Hepatocyte (in vitro differentiated cells): ENCODE data around the gene CDC25C. TPM values are rescaled to one million over a fixed set of nuclear protein-coding genes. Genes with fewer than 3 reads are reported as not detected.

Experiments used
- DNase-seq: peaks from one replicate; pipeline ENCODE4 v3.0.0-alpha.2; 2016; ENCODE audit warnings: low spot score
- H2AFZ ChIP-seq: fragments of 200-600 bp; sonication (generic); 2 replicates; pipeline ENCODE4 v1.6.0; 2016; ENCODE audit warnings: antibody characterized with exemption, mild to moderate bottlenecking
- H3K27ac ChIP-seq: fragments of 200-600 bp; sonication (generic); 2 replicates; pipeline ENCODE4 v1.5.1; 2016; ENCODE audit warnings: mild to moderate bottlenecking
- H3K27me3 ChIP-seq: fragments of 200-600 bp; sonication (generic); 2 replicates; pipeline ENCODE4 v1.6.1; 2016
- H3K36me3 ChIP-seq: fragments of 200-600 bp; sonication (generic); replicated peaks from 2 replicates; pipeline ENCODE4 v1.5.1; 2016; ENCODE audit warnings: low read depth; ENCODE audit not compliant: insufficient read depth
- H3K4me1 ChIP-seq: fragments of 200-600 bp; sonication (generic); 2 replicates; pipeline ENCODE4 v1.5.1; 2016; ENCODE audit warnings: mild to moderate bottlenecking, moderate library complexity; ENCODE audit not compliant: insufficient read depth
- H3K4me2 ChIP-seq: fragments of 200-600 bp; sonication (generic); 2 replicates; pipeline ENCODE4 v1.6.0; 2016
- H3K4me3 ChIP-seq: fragments of 200-600 bp; sonication (generic); 2 replicates; pipeline ENCODE4 v1.5.1; 2016; ENCODE audit warnings: mild to moderate bottlenecking
- H3K79me2 ChIP-seq: fragments of 200-600 bp; sonication (generic); 2 replicates; pipeline ENCODE4 v1.6.0; 2017; ENCODE audit warnings: mild to moderate bottlenecking
- H3K9me2 ChIP-seq: fragments of 200-600 bp; sonication (generic); replicated peaks from 2 replicates; pipeline ENCODE4 v1.6.0; 2017; ENCODE audit warnings: mild to moderate bottlenecking; ENCODE audit not compliant: insufficient read depth
- H3K9me3 ChIP-seq: fragments of 200-600 bp; sonication (generic); 2 replicates; pipeline ENCODE4 v1.5.1; 2016; ENCODE audit warnings: low read depth, mild to moderate bottlenecking
- H4K20me1 ChIP-seq: fragments of 200-600 bp; sonication (generic); 2 replicates; pipeline ENCODE4 v1.6.0; 2016; ENCODE audit warnings: mild to moderate bottlenecking; ENCODE audit not compliant: insufficient read depth, poor library complexity, severe bottlenecking
- CTCF ChIP-seq: fragments of 200-600 bp; sonication (generic); IDR thresholded peaks from 2 replicates; pipeline ENCODE4 v1.5.1; 2016; ENCODE audit warnings: antibody characterized with exemption, mild to moderate bottlenecking; ENCODE audit not compliant: poor library complexity
- EZH2 ChIP-seq: fragments of 200-600 bp; sonication (generic); IDR thresholded peaks from 2 replicates; pipeline ENCODE4 v1.6.1; 2016; ENCODE audit warnings: antibody characterized with exemption, mild to moderate bottlenecking, borderline replicate concordance
- EZH2phosphoT487 ChIP-seq: fragments of 200-600 bp; sonication (generic); IDR thresholded peaks from one replicate; pipeline ENCODE4 v1.6.1; 2018; ENCODE audit warnings: antibody characterized with exemption, mild to moderate bottlenecking, low read depth, moderate library complexity; ENCODE audit not compliant: unreplicated experiment, severe bottlenecking
- WGBS: methylation state at CpG from one replicate; pipeline ENCODE4 v1.1.6; 2016; ENCODE audit warnings: low lambda C conversion rate; ENCODE audit errors: missing lambda C conversion rate; 5-methylcytosine and 5-hydroxymethylcytosine counted together
- polyA plus RNA-seq: library from polyadenylated mRNA; unstranded; fragments of >200 nt; fragmentation: Nextera tagmentation; extraction: Ambion mirVana; gene quantifications from 2 replicates; pipeline ENCODE4 v1.2.1, GENCODE V29; 2016
- total RNA-seq: library from RNA; depleted of rRNA; stranded (reverse); fragments of >200 nt; gene quantifications from 2 replicates; pipeline ENCODE4 v1.2.3, GENCODE V29; 2014

The CDC25C gene
- total and polyA plus RNA-seq, 2 experiments from 2014 or later = 1.6 to 3.7 TPM

GRCh38 chr5:138315751-138316278, 15.8 kb downstream of the CDC25C start:
- no peak for DNase-seq
- WGBS = 92% methylated on average over 6 of the region's 7 CpGs
- no peaks in the 10 kb centered on the region for H3K9me2 ChIP-seq
- no peak overlapping the region for H3K4me2 ChIP-seq
- no peaks in the 10 kb centered on the region for H3K9me3 ChIP-seq
- TF ChIP-seq EZH2phosphoT487 (no peak), CTCF (no peak), EZH2 (no peak)
- H3K4me3 ChIP-seq = no peak overlapping the region
- no peaks in the 10 kb centered on the region for H3K79me2 ChIP-seq
- no peaks in the 10 kb centered on the region for H3K4me1 ChIP-seq
- H3K27ac ChIP-seq = no peak overlapping the region
- H2AFZ ChIP-seq = no peak overlapping the region
- H3K27me3 ChIP-seq = no peaks in the 10 kb centered on the region
- no peaks in the 10 kb centered on the region for H3K36me3 ChIP-seq
- no peaks in the 10 kb centered on the region for H4K20me1 ChIP-seq

- H2AFZ ChIP-seq = no peak overlapping the region
- WGBS = 95% methylated on average over 1 of the region's 1 CpG
Observed at GRCh38 chr5:138305797-138306196, 25.8 kb downstream of the CDC25C start.

GRCh38 chr5:138303372-138303771, 28.2 kb downstream of the CDC25C start:
- Histone ChIP-seq H3K4me3 (no peak overlapping the region), H3K4me1 (no peaks in the 10 kb centered on the region), H4K20me1 (no peaks in the 10 kb centered on the region), H3K79me2 (no peaks in the 10 kb centered on the region), H3K9me3 (no peaks in the 10 kb centered on the region), H3K27me3 (no peaks in the 10 kb centered on the region), H3K27ac (no peak overlapping the region), H3K36me3 (no peaks in the 10 kb centered on the region), H3K4me2 (no peak overlapping the region), H2AFZ (no peak overlapping the region), H3K9me2 (no peaks in the 10 kb centered on the region)
- 85% methylated on average over 6 of the region's 6 CpGs for WGBS
- TF ChIP-seq EZH2 (no peak), EZH2phosphoT487 (no peak), CTCF (no peak)
- no peak for DNase-seq

More at GRCh38 chr5:138305797-138306196, 25.8 kb downstream of the CDC25C start:
- no peaks in the 10 kb centered on the region for H3K27me3 ChIP-seq
- no peaks in the 10 kb centered on the region for H3K9me2 ChIP-seq
- no peak overlapping the region for H3K4me2 ChIP-seq
- H3K4me3 ChIP-seq = no peak overlapping the region
- H3K79me2 ChIP-seq = no peaks in the 10 kb centered on the region
- H3K4me1 ChIP-seq = no peaks in the 10 kb centered on the region
- TF ChIP-seq EZH2 (no peak), EZH2phosphoT487 (no peak), CTCF (no peak)
- no peaks in the 10 kb centered on the region for H3K9me3 ChIP-seq
- H4K20me1 ChIP-seq = no peaks in the 10 kb centered on the region
- no peaks in the 10 kb centered on the region for H3K36me3 ChIP-seq
- DNase-seq = no peak
- no peak overlapping the region for H3K27ac ChIP-seq

GRCh38 chr5:138289296-138289695, 42.3 kb downstream of the CDC25C start:
- Histone ChIP-seq H3K27ac (no peak overlapping the region), H3K27me3 (no peaks in the 10 kb centered on the region), H3K4me2 (no peak overlapping the region), H3K36me3 (no peaks in the 10 kb centered on the region), H3K79me2 (no peaks in the 10 kb centered on the region), H4K20me1 (no peaks in the 10 kb centered on the region), H3K4me1 (no peaks in the 10 kb centered on the region), H3K4me3 (no peak overlapping the region), H3K9me3 (no peaks in the 10 kb centered on the region), H2AFZ (no peak overlapping the region), H3K9me2 (no peaks in the 10 kb centered on the region)
- 92% methylated on average over 3 of the region's 3 CpGs for WGBS
- no peak for TF ChIP-seq EZH2phosphoT487
- TF ChIP-seq CTCF = no peak
- no peak for TF ChIP-seq EZH2
- DNase-seq = no peak
